Spinal cord (tissue), 10 donors: ENCODE measurements around the gene GALNT10. TPM values are rescaled to one million over a fixed set of nuclear protein-coding genes. Genes with fewer than 3 reads are reported as not detected.

Experiments used
- DNase-seq, 6 donors: peaks; one replicate each; pipeline versions ENCODE4 v3.0.0 to v3.0.0-alpha.2; 2013 to 2015; ENCODE audit warnings: low spot score in 6 of 6, low read depth in 4 of 6
- H3K27ac ChIP-seq: one replicate; pipeline ENCODE4 v1.5.1; 2013; ENCODE audit warnings: low read depth, low read length, control low read depth
- H3K27me3 ChIP-seq: one replicate; pipeline ENCODE4 v1.6.1; 2013; ENCODE audit warnings: low read length; ENCODE audit not compliant: control insufficient read depth, insufficient read depth
- H3K36me3 ChIP-seq: one replicate; pipeline ENCODE4 v1.6.1; 2013; ENCODE audit warnings: low read length; ENCODE audit not compliant: control insufficient read depth, insufficient read depth
- H3K4me1 ChIP-seq: one replicate; pipeline ENCODE4 v1.6.1; 2013; ENCODE audit warnings: low read length; ENCODE audit not compliant: control insufficient read depth, insufficient read depth
- H3K4me3 ChIP-seq: one replicate; pipeline ENCODE4 v1.5.1; 2013; ENCODE audit warnings: low read depth, low read length, control low read depth
- H3K9me3 ChIP-seq: one replicate; pipeline ENCODE4 v1.6.1; 2013; ENCODE audit warnings: low read length; ENCODE audit not compliant: control insufficient read depth, insufficient read depth
- WGBS: methylation state at CpG from one replicate; pipeline ENCODE4 v1.1.5; 2013; ENCODE audit warnings: missing lambda C conversion rate; ENCODE audit not compliant: insufficient coverage; 5-methylcytosine and 5-hydroxymethylcytosine counted together
- polyA plus RNA-seq, 2 donors: library from polyadenylated mRNA; unstranded; fragments of 120-200 nt; gene quantifications; one replicate each; pipeline ENCODE4 v1.2.1, GENCODE V29; 2013; ENCODE audit not compliant: insufficient read length in 2 of 2
- total RNA-seq, 2 donors: library from RNA; depleted of rRNA in 1 of 2; stranded (reverse); fragments of 120-200 nt in 1 of 2; fragments of >200 nt in 1 of 2; gene quantifications; one replicate each; pipeline versions ENCODE4 v1.2.3 to v1.2.4, GENCODE V29; 2013 to 2014
- donor health status: healthy.

GALNT10 gene
- total and polyA plus RNA-seq, 4 donors, result 17.2 to 31.2 (median 22.5) TPM

DNA sequence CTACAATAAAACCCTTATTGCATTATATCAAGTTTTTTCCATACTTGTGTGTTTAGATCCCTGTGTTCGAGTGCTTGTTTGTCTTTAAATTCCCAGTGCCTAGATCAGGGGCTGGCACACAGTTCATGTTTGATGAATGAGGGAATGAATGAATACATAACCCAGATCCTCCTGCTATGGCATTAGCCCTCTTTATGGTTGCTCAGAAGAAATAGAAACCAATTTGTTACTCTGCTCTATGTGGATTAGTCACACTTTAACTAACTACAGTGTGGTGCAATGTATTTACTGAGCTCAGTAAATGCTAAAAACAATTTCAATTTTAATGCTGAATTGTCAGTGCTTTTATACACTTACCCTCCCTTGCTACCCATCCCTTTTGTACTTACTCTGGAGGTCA lies 16.4 kb upstream of the GALNT10 start:
- no peaks in the 10 kb centered on the region for H3K4me1 ChIP-seq
- H3K9me3 ChIP-seq, result no peaks in the 10 kb centered on the region
- H3K4me3 ChIP-seq, result no peak overlapping the region
- WGBS, result no CpG with 5 or more reads among the region's 1 CpG
- peaks cover 2% of the 10 kb centered on the region for H3K27me3 ChIP-seq
- no peak for DNase-seq
- H3K36me3 ChIP-seq, result no peaks in the 10 kb centered on the region
- no peak overlapping the region for H3K27ac ChIP-seq

GRCh38 chr5:154176181-154176580 lies 14.4 kb upstream of the GALNT10 start:
- peak in 1 of 6 donors; percentile 61 for DNase-seq
- no peaks in the 10 kb centered on the region for H3K36me3 ChIP-seq
- no peaks in the 10 kb centered on the region for H3K4me1 ChIP-seq
- H3K9me3 ChIP-seq, result no peaks in the 10 kb centered on the region
- H3K4me3 ChIP-seq, result no peak overlapping the region
- WGBS, result no CpG with 5 or more reads among the region's 2 CpGs
- no peak overlapping the region for H3K27ac ChIP-seq
- H3K27me3 ChIP-seq, result peaks cover 2% of the 10 kb centered on the region

DNA sequence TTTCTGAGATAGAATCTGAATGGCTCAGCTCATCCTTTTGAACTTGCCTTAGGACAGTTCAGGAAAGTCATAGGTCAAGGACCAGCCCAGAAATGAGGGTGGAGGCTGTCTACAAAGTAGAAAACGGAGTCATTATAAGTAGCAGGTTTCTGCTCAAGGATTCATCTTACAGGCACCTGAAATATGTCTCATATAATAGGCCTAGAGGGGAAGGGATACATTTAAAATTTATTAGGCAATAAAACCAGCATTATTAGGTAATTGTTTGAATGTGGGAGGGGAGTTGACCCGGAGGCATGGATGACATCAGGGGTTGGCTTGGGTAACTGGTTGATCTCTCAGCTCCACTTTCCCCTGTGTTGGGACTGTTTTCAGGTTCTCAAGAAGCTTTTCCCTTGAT lies 11.9 kb upstream of the GALNT10 start:
- no peak overlapping the region for H3K27ac ChIP-seq
- DNase-seq, result no peak
- H3K9me3 ChIP-seq, result no peaks in the 10 kb centered on the region
- no peaks in the 10 kb centered on the region for H3K4me1 ChIP-seq
- no peaks in the 10 kb centered on the region for H3K27me3 ChIP-seq
- H3K36me3 ChIP-seq, result no peaks in the 10 kb centered on the region
- H3K4me3 ChIP-seq, result no peak overlapping the region
- no CpG with 5 or more reads among the region's 2 CpGs for WGBS

GRCh38 chr5:154179846-154180710 lies 10.5 kb upstream of the GALNT10 start:
- H3K36me3 ChIP-seq, result no peaks in the 10 kb centered on the region
- no peak overlapping the region for H3K4me3 ChIP-seq
- no peaks in the 10 kb centered on the region for H3K9me3 ChIP-seq
- H3K4me1 ChIP-seq, result no peaks in the 10 kb centered on the region
- DNase-seq, result peak in 2 of 6 donors; percentile 84 to 90
- H3K27me3 ChIP-seq, result no peaks in the 10 kb centered on the region
- 52% methylated on average over 10 of the region's 13 CpGs for WGBS
- no peak overlapping the region for H3K27ac ChIP-seq

GRCh38 chr5:154181161-154181560 lies 9.4 kb upstream of the GALNT10 start:
- Histone ChIP-seq H3K4me3 (no peak overlapping the region), H3K4me1 (no peaks in the 10 kb centered on the region), H3K27ac (no peak overlapping the region), H3K36me3 (no peaks in the 10 kb centered on the region), H3K9me3 (no peaks in the 10 kb centered on the region), H3K27me3 (no peaks in the 10 kb centered on the region)
- DNase-seq, result no peak
- WGBS, result no CpG with 5 or more reads among the region's 1 CpG

DNA sequence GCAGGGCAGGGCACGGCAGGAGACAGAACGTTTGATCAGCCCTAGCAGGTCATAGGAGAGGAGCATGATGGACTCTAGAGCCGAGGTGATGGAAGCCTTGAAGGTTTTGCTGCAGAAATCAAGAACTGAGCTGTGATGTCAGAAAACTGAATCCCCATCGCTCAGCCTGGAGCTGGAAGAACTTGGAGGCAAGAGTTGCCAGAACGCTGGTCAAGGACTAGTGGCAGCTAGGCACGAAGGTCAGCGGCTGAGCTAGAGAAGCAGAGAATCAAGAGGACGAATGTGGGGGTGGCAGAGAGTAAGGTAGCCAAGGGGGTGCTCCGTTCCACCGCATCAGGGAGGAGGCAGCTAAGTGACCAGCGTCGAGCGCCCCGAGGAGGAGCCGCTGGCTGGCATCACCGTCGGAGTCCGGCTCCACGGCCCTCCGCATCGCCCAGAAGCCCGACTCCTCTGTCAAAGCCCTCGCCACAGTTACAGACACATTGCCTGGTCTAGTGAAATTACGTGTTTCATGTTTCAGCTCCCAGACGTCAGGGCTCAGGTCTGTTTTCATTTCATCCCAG lies 1.2 kb upstream of the GALNT10 start:
- peak overlapping the region; percentile 92 for H3K4me3 ChIP-seq
- no peaks in the 10 kb centered on the region for H3K36me3 ChIP-seq
- H3K9me3 ChIP-seq, result no peaks in the 10 kb centered on the region
- peaks cover 15% of the 10 kb centered on the region for H3K27me3 ChIP-seq
- WGBS, result 2% methylated on average over 25 of the region's 25 CpGs
- H3K4me1 ChIP-seq, result peaks cover 20% of the 10 kb centered on the region
- no peak for DNase-seq
- H3K27ac ChIP-seq, result no peak overlapping the region

DNA sequence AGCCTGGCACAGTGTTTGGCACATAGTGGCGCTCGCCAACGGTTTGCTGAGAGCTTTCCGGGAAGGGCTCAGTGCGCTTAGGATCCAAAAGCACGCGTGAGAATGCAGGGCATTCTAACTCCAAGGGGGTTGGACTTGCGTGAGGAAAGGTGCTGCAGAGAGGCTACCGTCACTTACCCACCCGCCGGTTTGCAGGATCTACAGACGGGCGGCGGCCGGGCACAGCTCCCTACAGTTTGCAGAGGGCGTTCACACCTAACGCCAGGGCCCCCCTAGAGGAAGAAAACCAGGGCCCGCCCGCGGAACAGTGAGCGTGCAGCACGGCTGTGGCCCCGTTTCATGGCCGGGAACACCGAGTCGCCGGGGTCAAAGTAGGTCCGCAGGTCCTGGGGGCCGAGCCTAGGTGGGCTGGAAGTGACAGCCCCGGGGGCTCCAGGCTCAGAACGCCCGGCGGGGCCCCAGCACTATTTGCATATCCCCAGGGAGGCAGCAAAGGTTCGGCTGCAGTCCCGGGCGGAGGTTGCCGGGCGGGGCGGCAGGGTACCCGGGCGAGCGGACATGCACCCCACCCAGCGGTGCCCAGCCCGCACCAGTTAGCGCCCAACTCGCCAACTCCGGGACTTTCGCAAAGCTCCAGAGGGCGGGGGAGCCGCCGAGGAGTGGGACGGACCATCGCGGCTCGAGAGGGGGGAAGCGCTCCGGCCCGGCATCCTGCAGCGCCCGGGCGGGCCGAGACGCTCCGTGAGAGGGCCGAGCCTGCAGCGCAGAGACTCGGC lies 526 bp upstream of the GALNT10 start:
- Histone ChIP-seq H3K36me3 (no peaks in the 10 kb centered on the region), H3K4me1 (peaks cover 20% of the 10 kb centered on the region), H3K27me3 (peaks cover 15% of the 10 kb centered on the region), H3K27ac (no peak overlapping the region), H3K9me3 (no peaks in the 10 kb centered on the region), H3K4me3 (peak overlapping the region; percentile 92)
- under 1% methylated on average over 67 of the region's 67 CpGs for WGBS
- DNase-seq, result peak in 2 of 6 donors; percentile 88 to 92

DNA sequence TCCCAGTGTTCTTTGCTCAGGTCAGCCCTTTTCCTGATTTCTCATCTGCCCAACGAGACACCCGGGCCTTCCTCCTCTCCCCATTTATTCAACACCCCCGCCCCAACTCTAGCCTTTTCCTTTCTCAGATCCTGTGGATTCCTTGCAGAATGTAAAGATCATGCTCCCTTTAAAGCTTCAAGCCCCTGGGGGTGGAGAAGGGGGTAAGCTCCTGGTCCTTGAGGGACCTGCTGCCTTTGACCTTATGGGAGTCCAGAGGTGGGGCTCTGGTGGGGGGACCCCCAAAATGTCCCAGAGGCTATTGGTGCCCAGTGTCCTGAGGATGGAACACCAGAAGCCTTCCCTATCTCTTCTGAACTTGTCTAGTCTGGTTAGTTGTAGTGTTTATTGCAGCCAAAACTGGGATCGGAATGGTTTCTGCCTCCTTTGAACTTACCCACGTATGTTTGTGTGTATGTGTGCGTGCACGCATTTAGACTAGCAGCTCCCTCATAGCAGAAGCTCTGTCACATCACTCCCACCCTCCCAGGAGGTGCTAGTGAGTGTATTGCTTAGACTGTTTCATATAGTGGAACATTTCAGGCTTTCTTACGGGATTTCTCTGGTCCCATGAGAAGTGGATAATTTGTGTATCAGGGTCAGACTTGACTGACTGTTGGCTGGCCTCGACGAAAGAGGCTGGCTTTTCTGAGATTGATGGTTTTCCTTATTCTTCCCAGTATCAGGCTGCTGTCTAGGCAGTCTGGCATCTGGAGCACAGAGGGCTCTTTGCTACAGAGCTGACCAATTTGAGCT lies 1.1 kb downstream of the GALNT10 start:
- H3K4me3 ChIP-seq, result peak overlapping the region; percentile 58
- 14% methylated on average over 3 of the region's 10 CpGs for WGBS

DNA sequence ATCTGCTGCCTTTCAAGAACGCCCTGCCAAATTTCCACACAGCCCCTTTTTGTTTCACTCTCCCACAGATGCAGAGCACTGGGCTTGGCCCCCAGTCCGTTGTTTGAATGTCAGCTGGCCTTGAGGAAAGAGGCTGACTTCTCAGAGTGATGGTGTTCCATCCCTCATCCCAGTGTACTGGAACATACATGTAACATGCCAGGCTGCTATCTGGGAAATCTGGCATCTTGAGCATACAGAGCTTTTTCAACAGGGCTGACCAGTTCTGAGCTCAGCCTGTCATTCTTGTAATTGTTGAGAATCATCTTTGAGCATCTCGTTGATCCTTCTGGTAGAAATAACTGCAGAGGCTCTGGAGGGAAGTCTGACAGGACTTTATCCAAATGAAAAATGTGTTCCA lies 2.8 kb downstream of the GALNT10 start:
- Histone ChIP-seq H3K36me3 (peaks cover under 1% of the 10 kb centered on the region), H3K27ac (peak overlapping the region; percentile 27), H3K4me1 (peaks cover 34% of the 10 kb centered on the region), H3K4me3 (no peak overlapping the region), H3K27me3 (peaks cover 14% of the 10 kb centered on the region), H3K9me3 (no peaks in the 10 kb centered on the region)
- DNase-seq, result peak in 2 of 6 donors; percentile 51 to 70
- 52% methylated on average over 2 of the region's 3 CpGs for WGBS

More for the DNA sequence above, 1.1 kb downstream of the GALNT10 start:
- DNase-seq, result peak in 2 of 6 donors; percentile 51 to 59
- Histone ChIP-seq H3K36me3 (no peaks in the 10 kb centered on the region), H3K27ac (no peak overlapping the region), H3K27me3 (peaks cover 15% of the 10 kb centered on the region), H3K4me1 (peaks cover 21% of the 10 kb centered on the region), H3K9me3 (no peaks in the 10 kb centered on the region)
